Upper lobe of left lung (tissue), 4 donors: ENCODE data around the gene ELOVL3.
"Not testable (repeated sequence)": the region's sequence is repeated elsewhere in the genome, so short reads cannot be mapped to it uniquely, and the experiment has no call there.

Source experiments
- POLR2AphosphoS5 ChIP-seq, 2 donors: sonication (generic); formaldehyde crosslinking; IDR thresholded peaks; one replicate each; pipeline ENCODE4 v1.5.1; 2017; ENCODE audit warnings: antibody characterized with exemption in 2 of 2
- TF ChIP-seq, protein P1 (sequence below), 6 experiments: fragments of 450-650 bp in 4 of 6; fragments of 200-600 bp in 2 of 6; sonication (generic) in 2 of 6; IDR thresholded peaks; one replicate each; pipeline ENCODE4 v1.5.1; 2016 to 2019; ENCODE audit warnings: antibody characterized with exemption in 6 of 6

DNA sequence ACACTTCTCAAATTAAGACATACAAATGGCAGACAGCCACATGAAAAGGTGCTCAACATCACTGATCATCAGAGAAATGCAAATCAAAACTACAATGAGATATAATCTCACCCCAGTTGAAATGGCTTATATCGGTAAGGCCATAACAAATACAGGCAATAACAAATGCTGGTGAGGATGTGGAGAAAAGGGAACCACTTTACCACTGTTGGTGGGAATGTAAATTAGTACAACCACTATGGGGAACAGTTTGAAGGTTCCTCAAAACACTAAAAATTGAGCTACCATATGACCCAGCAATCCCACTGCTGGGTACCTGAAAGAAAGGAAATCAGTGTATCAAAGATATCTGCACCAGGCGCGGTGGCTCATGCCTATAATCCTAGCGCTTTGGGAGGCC is 12.5 kb upstream of the ELOVL3 start:
- TF ChIP-seq POLR2AphosphoS5 (IDR thresholded peaks at IDR 0.05), result not testable (repeated sequence)
- TF ChIP-seq, protein P1, sequence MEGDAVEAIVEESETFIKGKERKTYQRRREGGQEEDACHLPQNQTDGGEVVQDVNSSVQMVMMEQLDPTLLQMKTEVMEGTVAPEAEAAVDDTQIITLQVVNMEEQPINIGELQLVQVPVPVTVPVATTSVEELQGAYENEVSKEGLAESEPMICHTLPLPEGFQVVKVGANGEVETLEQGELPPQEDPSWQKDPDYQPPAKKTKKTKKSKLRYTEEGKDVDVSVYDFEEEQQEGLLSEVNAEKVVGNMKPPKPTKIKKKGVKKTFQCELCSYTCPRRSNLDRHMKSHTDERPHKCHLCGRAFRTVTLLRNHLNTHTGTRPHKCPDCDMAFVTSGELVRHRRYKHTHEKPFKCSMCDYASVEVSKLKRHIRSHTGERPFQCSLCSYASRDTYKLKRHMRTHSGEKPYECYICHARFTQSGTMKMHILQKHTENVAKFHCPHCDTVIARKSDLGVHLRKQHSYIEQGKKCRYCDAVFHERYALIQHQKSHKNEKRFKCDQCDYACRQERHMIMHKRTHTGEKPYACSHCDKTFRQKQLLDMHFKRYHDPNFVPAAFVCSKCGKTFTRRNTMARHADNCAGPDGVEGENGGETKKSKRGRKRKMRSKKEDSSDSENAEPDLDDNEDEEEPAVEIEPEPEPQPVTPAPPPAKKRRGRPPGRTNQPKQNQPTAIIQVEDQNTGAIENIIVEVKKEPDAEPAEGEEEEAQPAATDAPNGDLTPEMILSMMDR (IDR thresholded peaks at IDR 0.05), result not testable (repeated sequence)
